H1 (cell line): Measurements from ENCODE around the gene AGFG2. TPM values are rescaled to one million over a fixed set of nuclear protein-coding genes. Genes with fewer than 3 reads are reported as not detected.
"Not testable (repeated sequence)": the region's sequence is repeated elsewhere in the genome, so short reads cannot be mapped to it uniquely, and the experiment has no call there.

Experiments
- CTCF ChIA-PET: fragments of 300-600 bp; sonication (Branson Sonifier 250); formaldehyde crosslinking; loops from one replicate; lab custom pipeline; 2021; ENCODE audit not compliant: partially characterized antibody; lab: Charles Lee
- POLR2A ChIA-PET: fragments of 300-600 bp; sonication (Branson Sonifier 250); formaldehyde crosslinking; loops from one replicate; lab custom pipeline; 2021; ENCODE audit warnings: inconsistent platforms; ENCODE audit not compliant: partially characterized antibody; lab: Charles Lee
- DNase-seq, 2 experiments: peaks; one replicate each; pipeline versions ENCODE4 v3.0.0 to v3.0.0-alpha.2; 2010 to 2022; ENCODE audit warnings: low spot score in 2 of 2, low read depth in 1 of 2, mixed read lengths in 1 of 2
- FAIRE-seq: peaks from 2 replicates; lab custom pipeline; 2011; peaks lifted over from hg19 to GRCh38; lab: Jason Lieb, UNC
- H2AFZ ChIP-seq: 2 replicates; pipeline ENCODE4 v1.8.1; 2012; ENCODE audit warnings: low read length, inconsistent platforms
- H2AK5ac ChIP-seq: 2 replicates; pipeline ENCODE4 v1.6.1; 2013; ENCODE audit warnings: low read depth, low read length
- H2BK120ac ChIP-seq: replicated peaks from 2 replicates; pipeline ENCODE3; 2013; ENCODE audit warnings: low read depth, low read length, inconsistent platforms
- H2BK12ac ChIP-seq: 2 replicates; pipeline ENCODE4 v1.6.1; 2013; ENCODE audit warnings: low read depth, low read length
- H2BK15ac ChIP-seq: 2 replicates; pipeline ENCODE4 v1.6.1; 2013; ENCODE audit warnings: low read length
- H2BK20ac ChIP-seq: 2 replicates; pipeline ENCODE4 v1.6.1; 2013; ENCODE audit warnings: low read length
- H2BK5ac ChIP-seq: 2 replicates; pipeline ENCODE4 v1.6.1; 2013; ENCODE audit warnings: low read depth, low read length
- H3K14ac ChIP-seq: 2 replicates; pipeline ENCODE4 v1.6.1; 2013; ENCODE audit warnings: inconsistent platforms; ENCODE audit not compliant: insufficient read length
- H3K18ac ChIP-seq: 2 replicates; pipeline ENCODE4 v1.6.1; 2013; ENCODE audit warnings: low read length; ENCODE audit errors: extremely low read depth
- H3K23ac ChIP-seq: 2 replicates; pipeline ENCODE4 v1.6.1; 2013; ENCODE audit warnings: inconsistent platforms; ENCODE audit not compliant: insufficient read length
- H3K23me2 ChIP-seq: 2 replicates; pipeline ENCODE4 v1.6.1; 2013; ENCODE audit warnings: low read depth, low read length
- H3K27ac ChIP-seq: 2 replicates; pipeline ENCODE4 v1.6.1; 2011; ENCODE audit warnings: low read depth, low read length, inconsistent platforms
- H3K27me3 ChIP-seq, 4 experiments: replicated peaks in 1 of 4; 1 replicate in 1 of 4; 2 replicates in 3 of 4; pipeline versions ENCODE4 v1.6.1 to v1.8.1; 2011 to 2013; ENCODE audit warnings: low read length in 3 of 4, mild to moderate bottlenecking in 3 of 4, inconsistent platforms in 2 of 4, mixed read lengths in 2 of 4, moderate library complexity in 1 of 4; ENCODE audit not compliant: control insufficient read depth in 3 of 4, insufficient read depth in 3 of 4; ENCODE audit errors: extremely low read depth in 1 of 4
- H3K36me3 ChIP-seq, 4 experiments: 2 replicates each; pipeline versions ENCODE4 v1.6.1 to v1.8.1; 2011 to 2013; ENCODE audit warnings: mild to moderate bottlenecking in 4 of 4, low read length in 3 of 4, moderate library complexity in 2 of 4, control low read depth in 1 of 4, inconsistent platforms in 1 of 4; ENCODE audit not compliant: insufficient read depth in 4 of 4, control insufficient read depth in 2 of 4
- H3K4ac ChIP-seq: replicated peaks from 2 replicates; pipeline ENCODE3; 2013; ENCODE audit warnings: low read length, low read depth, mixed read lengths, inconsistent platforms; ENCODE audit not compliant: insufficient read length
- H3K4me1 ChIP-seq, 4 experiments: replicated peaks in 1 of 4; 1 replicate in 1 of 4; 2 replicates in 3 of 4; pipeline versions ENCODE4 v1.6.1 to v1.8.1; 2011 to 2013; ENCODE audit warnings: low read length in 3 of 4, inconsistent platforms in 2 of 4, mixed read lengths in 1 of 4; ENCODE audit not compliant: insufficient read depth in 4 of 4, control insufficient read depth in 3 of 4
- H3K4me2 ChIP-seq, 2 experiments: 2 replicates each; pipeline versions ENCODE4 v1.6.1 to v1.8.1; 2011 to 2013; ENCODE audit warnings: low read depth in 2 of 2, low read length in 2 of 2, control low read depth in 1 of 2, inconsistent platforms in 1 of 2, mild to moderate bottlenecking in 1 of 2; ENCODE audit not compliant: insufficient read depth in 1 of 2
- H3K4me3 ChIP-seq, 4 experiments: fragments of 200-600, 300-600 bp in 1 of 4; sonication (generic), shearing (Covaris generic), sonication (Bioruptor Twin) in 1 of 4; 2 replicates each; pipeline versions ENCODE4 v1.5.1 to v1.8.1; 2011 to 2016; ENCODE audit warnings: low read length in 4 of 4, low read depth in 3 of 4, control low read depth in 2 of 4, inconsistent platforms in 2 of 4, mild to moderate bottlenecking in 2 of 4, mixed read lengths in 1 of 4, moderate library complexity in 1 of 4; ENCODE audit not compliant: insufficient read depth in 2 of 4; ENCODE audit errors: extremely low read depth in 1 of 4
- H3K56ac ChIP-seq: replicated peaks from 2 replicates; pipeline ENCODE3; 2013; ENCODE audit warnings: low read depth, mild to moderate bottlenecking, mixed read lengths, low read length, inconsistent platforms; ENCODE audit not compliant: insufficient read length
- H3K79me1 ChIP-seq: 2 replicates; pipeline ENCODE4 v1.6.1; 2013; ENCODE audit warnings: low read depth, low read length, control low read depth
- H3K79me2 ChIP-seq, 2 experiments: 2 replicates each; pipeline versions ENCODE4 v1.6.1 to v1.8.1; 2012 to 2013; ENCODE audit warnings: low read length in 2 of 2, mild to moderate bottlenecking in 2 of 2, inconsistent platforms in 1 of 2; ENCODE audit not compliant: insufficient read depth in 2 of 2, control insufficient read depth in 1 of 2
- H3K9ac ChIP-seq, 4 experiments: replicated peaks in 1 of 4; 1 replicate in 1 of 4; 2 replicates in 3 of 4; pipeline versions ENCODE4 v1.6.1 to v1.8.1; 2011 to 2013; ENCODE audit warnings: low read depth in 3 of 4, low read length in 3 of 4, control low read depth in 2 of 4, mild to moderate bottlenecking in 2 of 4, moderate library complexity in 2 of 4, inconsistent platforms in 1 of 4; ENCODE audit errors: extremely low read depth in 1 of 4
- H3K9me3 ChIP-seq, 2 experiments: 2 replicates each; pipeline versions ENCODE4 v1.6.1 to v1.8.1; 2012 to 2013; ENCODE audit warnings: mild to moderate bottlenecking in 2 of 2, moderate library complexity in 2 of 2, control low read depth in 1 of 2, inconsistent platforms in 1 of 2, low read depth in 1 of 2, low read length in 1 of 2, mixed read lengths in 1 of 2; ENCODE audit not compliant: insufficient read depth in 2 of 2
- H4K20me1 ChIP-seq, 2 experiments: replicated peaks in 1 of 2; 2 replicates each; pipeline versions ENCODE3 to v1.8.1; 2011 to 2013; ENCODE audit warnings: inconsistent platforms in 2 of 2, low read length in 2 of 2, mild to moderate bottlenecking in 1 of 2; ENCODE audit not compliant: insufficient read depth in 2 of 2, control insufficient read depth in 1 of 2
- H4K5ac ChIP-seq: 2 replicates; pipeline ENCODE4 v1.6.1; 2013; ENCODE audit warnings: low read length, low read depth, mixed read lengths, inconsistent platforms; ENCODE audit not compliant: insufficient read length
- H4K8ac ChIP-seq: 2 replicates; pipeline ENCODE4 v1.8.0; 2013; ENCODE audit warnings: mild to moderate bottlenecking, moderate library complexity, low read length, inconsistent platforms; ENCODE audit not compliant: insufficient read depth; ENCODE audit errors: extremely low read depth
- H4K91ac ChIP-seq: replicated peaks from 2 replicates; pipeline ENCODE3; 2013; ENCODE audit warnings: low read length, mixed read lengths, inconsistent platforms; ENCODE audit not compliant: insufficient read length
- WGBS, 2 experiments: shearing (Covaris generic) in 1 of 2; methylation state at CpG; one replicate each; pipeline versions ENCODE4 v1.1.6 to v1.1.7; 2013 to 2015; ENCODE audit warnings: low lambda C conversion rate in 2 of 2, mixed read lengths in 2 of 2, inconsistent platforms in 1 of 2, low coverage in 1 of 2, missing lambda C conversion rate in 1 of 2; ENCODE audit not compliant: insufficient replicate concordance in 2 of 2, insufficient coverage in 1 of 2, insufficient read length in 1 of 2; ENCODE audit errors: extremely low coverage in 1 of 2, missing lambda C conversion rate in 1 of 2; 5-methylcytosine and 5-hydroxymethylcytosine counted together
- polyA plus RNA-seq, 7 experiments: library from polyadenylated mRNA; depleted of rRNA in 3 of 7; stranded (reverse) in 5 of 7; unstranded in 2 of 7; fragments of >200 nt in 5 of 7; fragments of 200-250 nt in 2 of 7; gene quantifications; 1 replicate in 5 of 7; 2 replicates in 1 of 7; 4 replicates in 1 of 7; pipeline versions ENCODE4 v1.2.1 to v1.2.3, GENCODE V29; 2011 to 2013; ENCODE audit warnings: missing spikeins in 2 of 7, mixed read lengths in 2 of 7
- total RNA-seq: library from RNA; stranded (reverse); fragmentation: NEBNext Ultra II Directional; extraction: Animal tissue kit (Norgen Biotek cat#: 25700); gene quantifications from 2 replicates; pipeline ENCODE4 v1.2.1, GENCODE V29; 2021

AGFG2 gene
- total and polyA plus RNA-seq, 2 of the 8 experiments (the other 6 are each of a cell fraction or from before 2014, with no cell fraction given) = 7.6 to 11.2 TPM

DNA sequence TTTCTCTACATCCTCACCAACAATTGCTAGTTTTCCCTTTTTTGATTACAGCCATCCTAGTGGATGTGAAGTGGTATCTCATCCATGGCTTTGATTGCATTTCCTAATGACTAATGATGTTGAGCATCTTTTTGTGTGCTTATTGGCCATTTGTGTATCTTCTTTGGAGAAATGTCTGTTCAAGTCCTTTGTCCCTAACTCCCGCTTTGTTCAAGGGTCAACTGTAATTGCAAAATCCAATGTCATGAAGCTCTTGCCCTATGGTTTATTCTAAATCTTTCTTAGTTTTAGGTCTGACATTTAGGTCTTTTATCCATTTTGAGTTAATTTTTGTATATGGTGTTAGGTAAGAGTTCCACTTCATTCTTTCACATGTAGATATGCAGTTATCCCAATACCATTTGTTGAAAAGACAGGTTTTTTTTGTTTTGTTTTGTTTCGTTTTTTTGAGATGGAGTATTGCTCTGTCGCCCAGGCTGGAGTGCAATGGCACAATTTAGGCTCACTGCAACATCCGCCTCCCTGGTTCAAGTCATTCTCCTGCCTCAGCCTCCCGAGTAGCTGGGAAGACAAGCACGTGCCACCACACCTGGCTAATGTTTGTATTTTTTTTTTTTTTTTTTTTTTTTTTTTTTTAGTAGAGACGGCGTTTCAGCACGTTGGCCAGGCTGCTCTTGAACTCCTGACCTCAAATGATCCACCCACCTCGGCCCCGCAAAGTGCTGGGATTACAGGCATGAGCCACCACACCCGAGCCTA lies 10.7 kb upstream of the AGFG2 start:
- not testable (repeated sequence) for H2AK5ac ChIP-seq, H2BK20ac ChIP-seq, H3K18ac ChIP-seq, H3K27me3 ChIP-seq, H3K27ac ChIP-seq, H2AFZ ChIP-seq, H3K36me3 ChIP-seq, H3K4ac ChIP-seq, H2BK120ac ChIP-seq, H3K56ac ChIP-seq, H2BK5ac ChIP-seq, H3K9me3 ChIP-seq, H4K8ac ChIP-seq, H3K14ac ChIP-seq, H3K23ac ChIP-seq, H4K91ac ChIP-seq, DNase-seq, H3K79me1 ChIP-seq, H3K79me2 ChIP-seq, H3K9ac ChIP-seq, H3K4me1 ChIP-seq, H2BK15ac ChIP-seq, H3K4me2 ChIP-seq, H4K20me1 ChIP-seq, FAIRE-seq, H4K5ac ChIP-seq, H2BK12ac ChIP-seq, H3K23me2 ChIP-seq, H3K4me3 ChIP-seq
- ChIA-PET POLR2A (interaction anchor here (1.1 to 1.2 kb wide), 2 partner anchors 8 to 14 kb away, joined by 3 read pairs; no protein-coding TSS in a partner anchor), CTCF (interaction anchor here (0.8 to 1.5 kb wide), 2 partner anchors 10 to 31 kb away, joined by 3 to 5 read pairs; no protein-coding TSS in a partner anchor)
- WGBS, 2 experiments = 88% methylated on average over 9 of the region's 12 CpGs; no CpG with 5 or more reads in 1 of the 2 experiments
